GM23338 (cell line): ENCODE data around the gene HERC5.

Source experiments
- EZH2 ChIP-seq: fragments of 200-600 bp; sonication (generic); IDR thresholded peaks from one replicate; pipeline ENCODE4 v1.8.0; 2017; ENCODE audit warnings: antibody characterized with exemption, mild to moderate bottlenecking, low read depth; ENCODE audit not compliant: unreplicated experiment
- JUNB ChIP-seq: IDR thresholded peaks from one replicate; pipeline ENCODE4 v1.6.1; 2016; ENCODE audit warnings: antibody characterized with exemption; ENCODE audit not compliant: unreplicated experiment
- NANOG ChIP-seq: IDR thresholded peaks from 2 replicates; pipeline ENCODE4 v1.6.1; 2016; ENCODE audit warnings: antibody characterized with exemption, borderline replicate concordance
- POLR2AphosphoS5 ChIP-seq: IDR thresholded peaks from 2 replicates; pipeline ENCODE4 v1.6.1; 2016; ENCODE audit warnings: antibody characterized with exemption, low read depth
- ZNF331 ChIP-seq: fragments of 250-450 bp; sonication (Bioruptor Pico); IDR thresholded peaks from 2 replicates; pipeline ENCODE4 v1.5.0; 2020; ENCODE audit warnings: low read depth, mild to moderate bottlenecking, moderate library complexity
- TF ChIP-seq, protein P1 (sequence below), 2 experiments: fragments of 200-600 bp in 1 of 2; sonication (generic) in 1 of 2; conservative IDR thresholded peaks; 2 replicates each; pipeline versions ENCODE4 v1.5.1 to v1.6.1; 2016 to 2017; ENCODE audit warnings: antibody characterized with exemption in 2 of 2, low read depth in 2 of 2, mild to moderate bottlenecking in 2 of 2, moderate library complexity in 1 of 2
- TF ChIP-seq, protein P2 (sequence below): IDR thresholded peaks from one replicate; pipeline ENCODE4 v1.6.1; 2018; ENCODE audit warnings: antibody characterized with exemption; ENCODE audit not compliant: unreplicated experiment

DNA sequence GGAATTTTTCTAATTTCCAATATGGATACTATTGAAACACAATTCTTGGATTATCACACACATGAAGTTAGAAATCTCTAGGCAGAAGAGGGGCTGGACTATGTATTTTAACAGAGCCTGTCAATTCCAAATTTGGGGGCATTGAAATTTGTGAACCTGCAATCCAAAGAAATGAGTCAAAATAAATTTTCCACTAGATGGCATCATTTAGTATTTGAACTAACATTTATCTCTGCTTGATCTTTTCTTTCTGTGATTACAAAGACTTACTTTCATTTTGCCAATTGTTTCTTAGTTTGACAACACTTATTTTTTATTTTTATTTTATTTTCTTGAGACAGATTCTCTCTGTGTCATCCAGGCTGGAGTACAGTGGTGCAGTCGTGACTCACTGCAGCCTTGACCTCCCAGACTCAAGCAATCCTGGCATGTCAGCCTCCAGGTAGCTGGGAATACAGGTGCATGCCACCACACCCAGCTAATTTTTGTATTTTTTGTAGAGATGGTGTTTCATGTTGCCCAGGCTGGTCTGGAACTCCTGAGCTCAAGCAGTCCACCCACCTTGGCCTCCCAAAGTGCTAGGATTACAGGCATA, 69.4 kb downstream of the HERC5 start:
- no peak for TF ChIP-seq POLR2AphosphoS5
- TF ChIP-seq, protein P1, sequence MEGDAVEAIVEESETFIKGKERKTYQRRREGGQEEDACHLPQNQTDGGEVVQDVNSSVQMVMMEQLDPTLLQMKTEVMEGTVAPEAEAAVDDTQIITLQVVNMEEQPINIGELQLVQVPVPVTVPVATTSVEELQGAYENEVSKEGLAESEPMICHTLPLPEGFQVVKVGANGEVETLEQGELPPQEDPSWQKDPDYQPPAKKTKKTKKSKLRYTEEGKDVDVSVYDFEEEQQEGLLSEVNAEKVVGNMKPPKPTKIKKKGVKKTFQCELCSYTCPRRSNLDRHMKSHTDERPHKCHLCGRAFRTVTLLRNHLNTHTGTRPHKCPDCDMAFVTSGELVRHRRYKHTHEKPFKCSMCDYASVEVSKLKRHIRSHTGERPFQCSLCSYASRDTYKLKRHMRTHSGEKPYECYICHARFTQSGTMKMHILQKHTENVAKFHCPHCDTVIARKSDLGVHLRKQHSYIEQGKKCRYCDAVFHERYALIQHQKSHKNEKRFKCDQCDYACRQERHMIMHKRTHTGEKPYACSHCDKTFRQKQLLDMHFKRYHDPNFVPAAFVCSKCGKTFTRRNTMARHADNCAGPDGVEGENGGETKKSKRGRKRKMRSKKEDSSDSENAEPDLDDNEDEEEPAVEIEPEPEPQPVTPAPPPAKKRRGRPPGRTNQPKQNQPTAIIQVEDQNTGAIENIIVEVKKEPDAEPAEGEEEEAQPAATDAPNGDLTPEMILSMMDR (conservative IDR thresholded peaks at IDR 0.05; ENCODE audit: low read depth in 2 of 2): peak in 1 of 2 experiments; percentile 42; a peak in 3 of 4 replicates
- TF ChIP-seq EZH2: no peak
- no peak for TF ChIP-seq NANOG
- TF ChIP-seq JUNB: no peak
- TF ChIP-seq ZNF331 (CRISPR knock-in tag): no peak
- TF ChIP-seq, protein P2, sequence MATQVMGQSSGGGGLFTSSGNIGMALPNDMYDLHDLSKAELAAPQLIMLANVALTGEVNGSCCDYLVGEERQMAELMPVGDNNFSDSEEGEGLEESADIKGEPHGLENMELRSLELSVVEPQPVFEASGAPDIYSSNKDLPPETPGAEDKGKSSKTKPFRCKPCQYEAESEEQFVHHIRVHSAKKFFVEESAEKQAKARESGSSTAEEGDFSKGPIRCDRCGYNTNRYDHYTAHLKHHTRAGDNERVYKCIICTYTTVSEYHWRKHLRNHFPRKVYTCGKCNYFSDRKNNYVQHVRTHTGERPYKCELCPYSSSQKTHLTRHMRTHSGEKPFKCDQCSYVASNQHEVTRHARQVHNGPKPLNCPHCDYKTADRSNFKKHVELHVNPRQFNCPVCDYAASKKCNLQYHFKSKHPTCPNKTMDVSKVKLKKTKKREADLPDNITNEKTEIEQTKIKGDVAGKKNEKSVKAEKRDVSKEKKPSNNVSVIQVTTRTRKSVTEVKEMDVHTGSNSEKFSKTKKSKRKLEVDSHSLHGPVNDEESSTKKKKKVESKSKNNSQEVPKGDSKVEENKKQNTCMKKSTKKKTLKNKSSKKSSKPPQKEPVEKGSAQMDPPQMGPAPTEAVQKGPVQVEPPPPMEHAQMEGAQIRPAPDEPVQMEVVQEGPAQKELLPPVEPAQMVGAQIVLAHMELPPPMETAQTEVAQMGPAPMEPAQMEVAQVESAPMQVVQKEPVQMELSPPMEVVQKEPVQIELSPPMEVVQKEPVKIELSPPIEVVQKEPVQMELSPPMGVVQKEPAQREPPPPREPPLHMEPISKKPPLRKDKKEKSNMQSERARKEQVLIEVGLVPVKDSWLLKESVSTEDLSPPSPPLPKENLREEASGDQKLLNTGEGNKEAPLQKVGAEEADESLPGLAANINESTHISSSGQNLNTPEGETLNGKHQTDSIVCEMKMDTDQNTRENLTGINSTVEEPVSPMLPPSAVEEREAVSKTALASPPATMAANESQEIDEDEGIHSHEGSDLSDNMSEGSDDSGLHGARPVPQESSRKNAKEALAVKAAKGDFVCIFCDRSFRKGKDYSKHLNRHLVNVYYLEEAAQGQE: no peak
